GM12801 (cell line): Measurements from ENCODE around the gene CDH16.

Experiments used
- CTCF ChIP-seq: IDR thresholded peaks from one replicate; pipeline ENCODE4 v1.5.1; 2011; ENCODE audit warnings: control low read depth; ENCODE audit not compliant: insufficient read length; ENCODE audit errors: extremely low read depth

Gene CDH16

GRCh38 chr16:66872943-66873684 lies 45.6 kb downstream of the CDH16 start:
- TF ChIP-seq CTCF = peak; percentile 31

GRCh38 chr16:66872559-66872942 lies 46.1 kb downstream of the CDH16 start:
- no peak for TF ChIP-seq CTCF

- TF ChIP-seq CTCF = no peak
Observed at GRCh38 chr16:66871840-66872239, 46.8 kb downstream of the CDH16 start.

DNA sequence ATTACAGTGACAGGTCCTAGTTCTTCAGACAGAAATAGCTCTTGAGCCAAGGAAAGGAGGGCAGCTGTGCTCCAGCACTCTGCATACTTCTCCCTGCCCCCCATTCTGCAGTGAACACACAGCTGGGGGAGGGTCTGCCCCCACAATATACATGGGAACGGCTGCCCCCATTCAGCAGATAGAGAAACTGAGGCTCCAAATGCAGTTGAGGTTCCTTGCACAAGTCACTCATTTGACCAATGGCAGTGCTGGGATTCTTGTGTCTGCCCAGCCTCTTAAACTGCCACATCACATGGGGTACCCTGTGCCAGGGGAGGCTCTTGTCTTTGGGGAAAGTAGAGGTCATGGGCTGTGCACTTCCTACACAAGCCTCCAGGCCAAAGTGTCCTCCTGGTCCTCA lies 49.3 kb downstream of the CDH16 start:
- TF ChIP-seq CTCF = no peak

GRCh38 chr16:66863707-66864106 lies 55.0 kb downstream of the CDH16 start:
- no peak for TF ChIP-seq CTCF

GRCh38 chr16:66862023-66862520 lies 56.6 kb downstream of the CDH16 start:
- no peak for TF ChIP-seq CTCF

DNA sequence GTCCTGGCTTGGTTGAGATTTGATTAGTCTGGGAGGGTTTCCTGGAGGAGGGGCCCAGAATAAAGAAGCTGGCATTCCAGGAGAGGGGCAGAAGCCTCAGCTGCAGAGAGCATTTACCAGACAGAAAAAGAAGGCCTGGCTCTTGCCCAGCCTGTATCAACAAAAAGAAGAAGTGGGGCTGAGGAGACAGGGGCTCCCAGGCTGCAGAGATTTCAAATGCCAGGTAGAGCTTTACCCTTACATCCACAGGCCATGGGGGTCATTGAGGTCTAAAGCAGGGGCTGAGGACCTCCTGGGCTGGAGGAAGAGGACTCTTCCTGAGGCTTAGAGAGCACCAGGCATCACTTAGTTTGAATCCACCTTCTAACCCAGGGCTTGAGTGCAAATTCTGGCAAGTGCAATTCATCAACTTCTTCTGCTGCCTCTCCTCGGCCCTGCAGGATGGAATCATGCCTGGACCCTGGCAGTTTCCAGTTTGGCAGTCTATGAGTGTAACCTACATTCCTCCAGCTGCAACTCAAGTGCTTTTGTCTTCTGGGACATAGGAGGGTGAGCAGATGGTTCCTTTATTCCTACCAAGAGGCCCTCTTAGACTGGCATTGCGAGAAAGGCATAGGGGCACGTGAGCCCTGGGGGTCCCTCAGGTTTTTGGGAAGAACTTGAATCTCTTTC lies 59.2 kb downstream of the CDH16 start:
- TF ChIP-seq CTCF = no peak
